Ishikawa (cell line): Measurements from ENCODE around the gene IGFBP7.

Experiments used
- CEBPB ChIP-seq: IDR thresholded peaks from 2 replicates; pipeline ENCODE4 v1.6.1; 2012
- CREB1 ChIP-seq: IDR thresholded peaks from 2 replicates; pipeline ENCODE4 v1.6.1; 2012; ENCODE audit warnings: low read depth
- EGR1 ChIP-seq: IDR thresholded peaks from 2 replicates; pipeline ENCODE4 v1.6.1; 2012
- EP300 ChIP-seq: IDR thresholded peaks from 2 replicates; pipeline ENCODE4 v1.6.1; 2012; ENCODE audit warnings: borderline replicate concordance
- FOXM1 ChIP-seq: IDR thresholded peaks from 2 replicates; pipeline ENCODE4 v1.6.1; 2012; ENCODE audit warnings: low read depth, borderline replicate concordance
- NFIC ChIP-seq: IDR thresholded peaks from 2 replicates; pipeline ENCODE4 v1.6.1; 2012
- RAD21 ChIP-seq: IDR thresholded peaks from 2 replicates; pipeline ENCODE4 v1.6.1; 2012; ENCODE audit warnings: low read depth
- TAF1 ChIP-seq: IDR thresholded peaks from 2 replicates; pipeline ENCODE4 v1.6.1; 2012; ENCODE audit warnings: low read depth, mild to moderate bottlenecking
- TCF12 ChIP-seq: IDR thresholded peaks from 2 replicates; pipeline ENCODE4 v1.6.1; 2012; ENCODE audit warnings: low read depth
- TEAD4 ChIP-seq: IDR thresholded peaks from 2 replicates; pipeline ENCODE4 v1.6.1; 2012
- YY1 ChIP-seq: IDR thresholded peaks from 2 replicates; pipeline ENCODE4 v1.6.1; 2012; ENCODE audit warnings: low read depth
- ZBTB7A ChIP-seq: IDR thresholded peaks from 2 replicates; pipeline ENCODE4 v1.6.1; 2012; ENCODE audit warnings: low read depth
- TF ChIP-seq, protein P1 (sequence below): IDR thresholded peaks from 2 replicates; pipeline ENCODE4 v1.6.1; 2012; ENCODE audit warnings: low read depth, mild to moderate bottlenecking
- TF ChIP-seq, protein P2 (sequence below): IDR thresholded peaks from 2 replicates; pipeline ENCODE4 v1.6.1; 2012
- TF ChIP-seq, protein P3 (sequence below): IDR thresholded peaks from 2 replicates; pipeline ENCODE4 v1.6.1; 2012

The IGFBP7 gene

DNA sequence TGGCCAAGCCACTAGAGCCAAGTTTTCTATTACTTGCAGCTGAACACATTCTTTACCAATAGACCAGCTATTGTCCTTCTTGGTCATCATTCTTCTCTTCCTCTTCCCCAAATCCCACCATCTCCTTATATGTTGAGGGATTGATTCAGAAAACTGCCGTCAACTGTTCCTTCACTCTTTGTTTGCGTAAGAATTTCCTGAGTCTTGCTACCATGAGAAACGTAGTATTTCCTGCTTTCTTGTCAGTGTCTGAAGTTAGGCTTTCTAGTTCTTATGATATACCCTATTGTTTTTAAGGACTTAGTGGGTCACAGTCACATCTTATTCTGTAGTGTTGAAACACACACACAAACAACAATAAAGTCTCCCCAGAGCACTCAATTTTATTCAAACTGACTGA lies 20.1 kb downstream of the IGFBP7 start:
- TF ChIP-seq CREB1 (no peak), RAD21 (no peak), EP300 (no peak), FOXM1 (no peak), EGR1 (no peak), TAF1 (no peak), YY1 (no peak), TEAD4 (no peak), CEBPB (no peak)
- TF ChIP-seq, protein P1, sequence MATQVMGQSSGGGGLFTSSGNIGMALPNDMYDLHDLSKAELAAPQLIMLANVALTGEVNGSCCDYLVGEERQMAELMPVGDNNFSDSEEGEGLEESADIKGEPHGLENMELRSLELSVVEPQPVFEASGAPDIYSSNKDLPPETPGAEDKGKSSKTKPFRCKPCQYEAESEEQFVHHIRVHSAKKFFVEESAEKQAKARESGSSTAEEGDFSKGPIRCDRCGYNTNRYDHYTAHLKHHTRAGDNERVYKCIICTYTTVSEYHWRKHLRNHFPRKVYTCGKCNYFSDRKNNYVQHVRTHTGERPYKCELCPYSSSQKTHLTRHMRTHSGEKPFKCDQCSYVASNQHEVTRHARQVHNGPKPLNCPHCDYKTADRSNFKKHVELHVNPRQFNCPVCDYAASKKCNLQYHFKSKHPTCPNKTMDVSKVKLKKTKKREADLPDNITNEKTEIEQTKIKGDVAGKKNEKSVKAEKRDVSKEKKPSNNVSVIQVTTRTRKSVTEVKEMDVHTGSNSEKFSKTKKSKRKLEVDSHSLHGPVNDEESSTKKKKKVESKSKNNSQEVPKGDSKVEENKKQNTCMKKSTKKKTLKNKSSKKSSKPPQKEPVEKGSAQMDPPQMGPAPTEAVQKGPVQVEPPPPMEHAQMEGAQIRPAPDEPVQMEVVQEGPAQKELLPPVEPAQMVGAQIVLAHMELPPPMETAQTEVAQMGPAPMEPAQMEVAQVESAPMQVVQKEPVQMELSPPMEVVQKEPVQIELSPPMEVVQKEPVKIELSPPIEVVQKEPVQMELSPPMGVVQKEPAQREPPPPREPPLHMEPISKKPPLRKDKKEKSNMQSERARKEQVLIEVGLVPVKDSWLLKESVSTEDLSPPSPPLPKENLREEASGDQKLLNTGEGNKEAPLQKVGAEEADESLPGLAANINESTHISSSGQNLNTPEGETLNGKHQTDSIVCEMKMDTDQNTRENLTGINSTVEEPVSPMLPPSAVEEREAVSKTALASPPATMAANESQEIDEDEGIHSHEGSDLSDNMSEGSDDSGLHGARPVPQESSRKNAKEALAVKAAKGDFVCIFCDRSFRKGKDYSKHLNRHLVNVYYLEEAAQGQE, result no peak
- TF ChIP-seq, protein P2, sequence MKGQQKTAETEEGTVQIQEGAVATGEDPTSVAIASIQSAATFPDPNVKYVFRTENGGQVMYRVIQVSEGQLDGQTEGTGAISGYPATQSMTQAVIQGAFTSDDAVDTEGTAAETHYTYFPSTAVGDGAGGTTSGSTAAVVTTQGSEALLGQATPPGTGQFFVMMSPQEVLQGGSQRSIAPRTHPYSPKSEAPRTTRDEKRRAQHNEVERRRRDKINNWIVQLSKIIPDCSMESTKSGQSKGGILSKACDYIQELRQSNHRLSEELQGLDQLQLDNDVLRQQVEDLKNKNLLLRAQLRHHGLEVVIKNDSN, result no peak

DNA sequence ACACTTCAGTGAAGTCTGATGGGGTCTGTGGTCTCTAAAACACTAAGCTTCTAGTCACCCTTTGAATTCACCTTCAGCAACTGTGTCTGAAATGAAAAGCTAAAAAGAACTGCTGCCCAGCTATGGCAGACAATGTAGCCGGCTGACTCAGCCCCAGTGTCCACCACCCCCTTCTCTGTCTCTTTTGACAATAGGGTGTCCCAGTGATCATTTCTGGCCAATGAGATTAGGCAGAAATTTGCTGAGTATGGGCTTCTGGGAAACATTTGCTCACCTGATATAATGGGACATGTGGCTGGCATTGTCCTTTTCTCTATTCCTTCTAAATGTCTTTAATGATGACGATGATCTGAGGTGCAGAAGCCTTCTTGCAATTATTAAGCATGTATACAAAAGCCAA lies 20.6 kb downstream of the IGFBP7 start:
- TF ChIP-seq TCF12 (no peak), TEAD4 (no peak), EP300 (no peak), YY1 (no peak), TAF1 (no peak), NFIC (no peak), EGR1 (no peak), ZBTB7A (no peak)
- TF ChIP-seq, protein P3, sequence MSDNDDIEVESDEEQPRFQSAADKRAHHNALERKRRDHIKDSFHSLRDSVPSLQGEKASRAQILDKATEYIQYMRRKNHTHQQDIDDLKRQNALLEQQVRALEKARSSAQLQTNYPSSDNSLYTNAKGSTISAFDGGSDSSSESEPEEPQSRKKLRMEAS, result no peak
- TF ChIP-seq, protein P2, result no peak

DNA sequence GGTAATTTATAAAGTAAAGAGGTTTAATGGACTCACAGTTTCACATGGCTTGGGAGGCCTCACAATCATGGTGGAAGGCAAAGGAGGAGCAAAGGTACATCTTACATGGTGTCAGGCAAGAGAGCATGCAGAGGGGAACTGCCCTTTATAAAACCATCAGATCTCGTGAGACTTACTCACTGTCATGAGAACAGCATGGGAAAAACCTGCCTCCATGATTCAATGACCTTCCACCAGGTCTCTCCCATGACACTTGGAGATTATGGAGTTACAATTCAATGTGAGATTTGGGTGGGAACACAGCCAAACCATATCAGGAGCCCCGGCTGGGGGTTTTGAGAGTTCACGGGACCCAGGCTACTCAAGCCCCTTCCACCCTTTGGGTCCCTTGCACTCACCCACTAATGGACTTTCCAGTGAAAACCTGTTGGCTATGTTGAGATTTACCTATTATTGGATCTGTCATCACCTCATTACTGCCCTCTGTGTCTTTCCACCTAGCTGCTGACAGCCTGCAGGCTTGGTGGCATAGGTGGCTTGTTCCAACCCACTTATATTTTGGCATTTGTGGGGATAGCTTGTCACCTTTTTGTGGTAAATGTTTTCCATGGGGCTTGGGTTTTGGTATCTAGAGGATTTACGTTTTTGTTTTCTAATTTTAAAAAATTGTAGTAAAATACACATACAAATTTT lies 24.0 kb downstream of the IGFBP7 start:
- TF ChIP-seq CEBPB (no peak), TAF1 (no peak), RAD21 (no peak), EGR1 (no peak), YY1 (no peak)
- TF ChIP-seq, protein P2, result no peak

DNA sequence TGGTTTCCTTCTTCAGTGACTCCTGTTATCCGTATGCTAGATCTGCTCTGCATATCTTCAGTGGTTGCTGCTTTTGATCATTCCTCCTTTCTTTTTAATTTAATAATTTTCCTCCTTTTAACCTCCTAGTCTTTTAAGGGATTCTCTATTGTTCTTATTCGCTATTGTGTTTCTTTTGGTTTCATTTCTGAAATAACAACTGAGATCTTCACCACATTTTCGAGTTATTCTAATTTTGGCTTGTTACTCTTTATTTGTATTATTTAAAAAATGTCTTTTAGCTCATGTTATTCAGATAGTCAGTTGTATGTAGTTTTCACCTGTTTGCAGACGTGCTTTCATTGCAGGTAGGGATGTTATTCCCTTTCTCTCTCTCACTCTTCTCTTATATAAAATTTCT lies 24.9 kb downstream of the IGFBP7 start:
- TF ChIP-seq TCF12, result no peak
- no peak for TF ChIP-seq EGR1
- TF ChIP-seq NFIC, result no peak
- no peak for TF ChIP-seq FOXM1
- TF ChIP-seq YY1, result no peak
- TF ChIP-seq, protein P1, result no peak
- TF ChIP-seq TEAD4, result no peak
- TF ChIP-seq CEBPB, result no peak
- no peak for TF ChIP-seq EP300
- TF ChIP-seq, protein P3, result no peak

DNA sequence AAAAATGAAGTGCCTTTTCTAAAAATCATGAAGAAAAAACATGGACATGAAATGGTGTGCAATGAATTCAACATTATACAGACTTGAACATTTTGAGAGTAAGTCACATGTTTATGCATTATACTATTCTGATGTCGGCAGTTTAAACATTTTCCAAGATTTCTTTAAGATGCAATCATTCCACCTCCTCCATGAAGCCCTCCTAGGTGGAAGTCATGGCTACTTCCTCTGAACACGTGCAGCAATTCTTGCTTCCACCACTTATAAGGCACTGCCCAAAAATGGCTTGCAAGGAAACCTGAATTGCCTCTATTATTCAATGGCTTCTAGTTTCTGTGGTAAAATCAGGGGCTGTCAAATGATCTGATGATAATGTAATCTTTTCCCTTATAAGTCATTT lies 25.8 kb downstream of the IGFBP7 start:
- no peak for TF ChIP-seq CREB1
- no peak for TF ChIP-seq YY1
- no peak for TF ChIP-seq FOXM1
- TF ChIP-seq TEAD4, result no peak
- no peak for TF ChIP-seq ZBTB7A
- TF ChIP-seq, protein P1, result no peak
- no peak for TF ChIP-seq NFIC
- TF ChIP-seq CEBPB, result no peak
- TF ChIP-seq, protein P3, result no peak
